Amygdala (tissue), 56 donors: ENCODE data around the gene LILRA6.
A peak's percentile ranks its signal among the peaks of the same experiment; 100 is the strongest.
"Not testable (repeated sequence)": the region's sequence is repeated elsewhere in the genome, so short reads cannot be mapped to it uniquely, and the experiment has no call there.

Source experiments
- DNase-seq, 56 donors: peaks; one replicate each; lab custom pipeline; 2025; lab: John Stamatoyannopoulos, UW

Gene LILRA6

DNA sequence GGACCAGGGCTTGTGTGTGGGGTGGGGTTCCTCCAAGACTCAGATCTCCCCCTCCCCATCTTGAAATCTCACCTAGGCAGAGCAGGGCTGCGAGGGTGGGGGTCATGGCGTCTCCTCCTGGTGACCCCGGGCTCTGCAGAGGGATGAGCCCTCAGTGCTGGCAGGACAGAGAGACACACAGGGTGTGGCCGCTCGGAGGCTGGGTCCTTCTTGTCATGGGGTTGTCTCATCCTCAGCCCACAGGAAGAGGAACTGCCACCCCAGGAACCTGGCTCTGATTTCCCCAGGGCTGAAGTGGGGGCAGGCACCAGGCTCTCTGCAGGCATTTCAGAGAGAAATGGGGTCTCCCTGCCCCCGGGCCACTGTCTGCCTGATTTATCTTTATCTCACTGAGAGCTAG, at the start of gene LILRA6:
Gene LILRA6 (minus strand): TSS at position 145 of the 400 bp plus-strand sequence.
- not testable (repeated sequence) for DNase-seq

GRCh38 chr19:54289160-54289559, 46.6 kb upstream of the LILRA6 start:
- DNase-seq = not testable (repeated sequence)

DNA sequence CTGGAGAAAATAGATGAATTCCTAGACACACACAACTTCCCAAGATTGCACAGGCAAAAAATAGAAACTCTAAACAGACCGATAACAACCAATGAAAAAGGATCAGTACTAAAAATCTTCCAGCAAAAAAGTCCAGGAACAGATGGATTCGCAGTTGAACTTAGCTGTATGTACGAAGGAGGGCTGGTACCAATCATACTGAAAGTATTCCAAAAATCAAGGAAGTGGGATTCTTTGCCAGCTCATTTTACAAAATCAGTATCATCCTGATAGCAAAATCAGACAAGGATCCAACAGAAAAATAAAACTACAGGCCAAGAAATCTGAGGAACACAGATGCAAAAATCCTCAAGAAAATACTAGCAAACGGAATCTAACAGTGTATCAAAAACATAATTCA, 44.9 kb upstream of the LILRA6 start:
- DNase-seq = no peak

DNA sequence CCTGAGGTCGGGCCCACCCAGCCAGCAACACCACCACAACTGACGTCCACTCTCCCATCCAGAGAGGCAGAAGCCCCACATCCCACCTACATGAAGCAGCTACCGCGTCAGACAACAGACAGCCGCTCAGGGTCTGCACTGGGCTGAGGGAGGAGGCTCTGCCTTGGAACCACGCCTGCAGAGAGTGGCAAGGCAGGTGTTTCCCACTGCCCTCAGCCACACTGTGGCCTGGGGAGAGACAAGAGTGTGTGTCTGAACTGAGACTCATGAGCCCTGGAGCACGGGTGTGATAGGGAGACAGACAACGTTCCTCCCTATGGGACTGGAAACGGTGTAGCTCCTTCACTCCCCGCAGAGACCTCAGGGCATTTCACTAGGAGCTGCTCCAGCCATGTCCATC, 43.7 kb upstream of the LILRA6 start:
- not testable (repeated sequence) for DNase-seq

GRCh38 chr19:54285427-54286056, 43.0 kb upstream of the LILRA6 start:
- DNase-seq = not testable (repeated sequence)

DNA sequence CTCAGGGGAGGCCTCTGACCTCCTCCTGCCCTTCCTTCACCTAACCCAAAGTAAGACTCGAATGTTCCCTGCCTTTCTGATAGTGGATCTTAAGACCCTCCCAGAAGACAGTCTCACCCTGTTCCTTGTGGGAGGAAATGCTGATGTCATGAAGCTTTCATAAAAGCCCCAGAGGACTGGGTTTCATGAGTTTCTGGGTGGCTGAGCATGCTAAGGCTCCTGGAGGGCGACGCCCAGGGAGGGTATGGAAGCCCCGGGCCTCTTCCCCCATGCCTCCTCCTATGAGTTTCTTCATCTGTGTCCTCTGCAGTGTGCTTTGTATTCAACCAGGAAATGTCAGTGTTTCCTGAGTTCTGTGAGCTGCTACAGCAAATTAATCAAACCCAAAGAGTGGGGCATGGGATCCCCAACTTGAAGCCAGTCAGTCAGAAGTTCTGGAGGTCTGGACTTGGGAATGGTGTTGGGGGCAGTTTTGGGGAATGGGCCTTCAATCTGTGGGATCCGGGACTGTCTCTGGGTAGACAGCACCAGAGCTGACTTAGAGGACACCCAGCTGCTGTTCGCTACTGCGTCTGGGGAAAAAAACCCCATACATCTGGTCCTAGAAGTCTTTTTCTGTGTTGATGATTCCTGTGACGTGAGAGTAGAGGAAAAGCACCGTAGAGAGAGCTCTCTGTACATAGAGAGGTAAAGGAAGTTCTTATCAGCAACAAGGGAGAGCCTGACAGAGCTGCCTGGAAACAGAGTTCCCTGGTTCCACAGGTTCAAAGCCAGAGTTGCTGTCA, 40.3 kb upstream of the LILRA6 start:
- no peak for DNase-seq

- DNase-seq = not testable (repeated sequence)
These were observed 39.1 kb upstream of the LILRA6 start for GRCh38 chr19:54281729-54282075.

- peak in 1 of 56 donors; percentile 5 for DNase-seq
These were observed 38.6 kb upstream of the LILRA6 start, which contains the start of gene LILRB2 for GRCh38 chr19:54281007-54281728. LILRB2 (minus strand) TSS chr19:54281110; CDS start chr19:54280496, 614 bp downstream.

- DNase-seq = peak in 2 of 56 donors; percentile 4 to 10
These were observed 37.9 kb upstream of the LILRA6 start for GRCh38 chr19:54280441-54280840.

DNA sequence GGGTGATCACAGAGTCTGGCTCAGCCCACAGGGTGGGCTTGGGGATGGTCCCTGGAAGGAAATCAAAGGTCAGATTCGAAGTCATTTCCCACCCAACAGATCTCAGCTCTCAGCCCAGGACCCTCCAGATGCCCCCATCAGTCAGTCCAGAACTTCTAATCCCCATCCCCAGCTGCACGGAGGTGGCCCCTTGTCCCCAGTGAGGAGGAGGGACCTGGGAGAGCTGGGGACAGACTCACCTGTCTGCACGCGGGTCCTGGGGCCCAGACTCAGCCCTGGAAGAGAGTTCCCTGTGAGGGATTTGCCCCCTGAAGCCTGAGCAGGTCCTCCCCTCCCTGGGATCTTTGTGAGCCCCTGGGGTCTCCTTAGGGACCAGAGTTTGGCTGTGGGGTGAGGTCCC, 37.4 kb upstream of the LILRA6 start:
- not testable (repeated sequence) for DNase-seq

- no peak for DNase-seq
These were observed 36.9 kb upstream of the LILRA6 start for GRCh38 chr19:54279406-54279962.

DNA sequence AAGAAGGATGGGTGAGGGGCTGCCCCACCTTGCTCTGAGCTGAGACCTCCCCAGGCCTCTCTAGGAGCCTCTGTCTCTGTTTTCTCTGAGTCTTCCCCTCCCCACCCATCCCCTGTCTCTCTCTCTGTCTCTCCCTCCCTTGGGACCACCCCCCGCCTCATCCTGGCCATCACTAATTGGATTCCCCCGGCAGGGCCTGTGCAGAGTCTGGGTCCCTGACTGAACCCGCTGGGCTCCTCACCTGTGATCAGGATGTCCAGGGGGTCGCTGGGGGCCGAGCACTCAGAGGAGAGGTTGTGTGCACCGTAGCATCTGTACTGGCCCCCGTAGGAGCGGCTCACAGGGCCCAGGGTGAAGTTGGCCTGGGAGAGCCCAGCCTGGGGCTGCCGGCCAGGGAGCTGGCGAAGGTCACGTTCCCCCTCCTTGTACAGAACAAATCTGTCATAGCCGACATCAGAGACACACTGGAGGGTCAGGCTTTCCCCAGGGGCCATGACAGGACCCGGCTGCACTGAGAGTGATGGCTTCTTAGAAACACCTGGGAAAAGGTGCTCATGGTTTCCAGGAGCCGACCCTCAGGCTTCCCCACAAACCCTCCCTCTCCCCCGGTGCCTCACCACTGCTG, 36.1 kb upstream of the LILRA6 start:
- DNase-seq = not testable (repeated sequence)

DNA sequence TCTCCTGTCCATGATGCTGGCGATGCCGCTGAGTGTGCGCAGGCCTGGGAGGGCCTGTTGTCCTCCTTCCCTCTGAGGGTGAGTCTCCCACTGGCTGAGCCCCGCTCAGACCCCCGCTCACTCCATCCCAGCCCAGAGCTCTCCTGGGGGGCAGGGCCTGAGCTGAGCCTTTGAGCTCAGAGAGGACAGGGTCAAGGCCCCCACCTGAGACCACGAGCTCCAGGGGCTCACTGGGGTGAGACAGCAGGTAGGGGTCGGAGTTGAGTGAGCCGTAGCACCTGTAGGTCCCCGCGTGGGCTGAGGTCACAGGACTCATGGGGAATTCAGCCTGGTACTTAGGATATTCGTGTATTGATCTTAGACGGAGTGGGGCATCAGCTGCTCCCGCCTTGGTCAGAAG, 35.5 kb upstream of the LILRA6 start:
- not testable (repeated sequence) for DNase-seq

DNA sequence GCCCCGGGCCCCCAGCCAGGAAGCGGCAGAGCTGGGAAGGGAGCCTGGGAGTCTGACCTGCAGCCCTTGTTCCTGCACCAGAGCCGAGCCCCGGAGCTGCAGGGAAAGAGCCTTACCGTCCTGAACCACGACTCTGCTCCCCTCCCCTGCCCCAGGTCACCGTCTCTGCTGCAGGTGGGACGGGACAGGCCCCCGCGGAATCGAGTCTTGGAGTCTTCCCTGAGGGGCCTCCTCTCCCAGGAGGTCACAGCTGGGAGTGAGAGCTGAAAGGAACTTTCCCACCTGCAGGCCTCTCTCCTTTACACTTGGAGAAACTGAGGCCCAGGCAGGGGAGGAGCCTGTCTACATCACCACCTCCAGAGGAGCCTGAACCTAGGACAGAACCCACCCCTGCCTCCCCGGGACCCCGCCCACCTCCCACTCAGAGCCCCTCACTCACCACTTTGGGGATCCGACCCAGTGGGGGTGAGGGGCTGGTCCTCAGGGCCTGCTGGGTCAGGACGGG, 34.6 kb upstream of the LILRA6 start:
- DNase-seq = not testable (repeated sequence)

DNA sequence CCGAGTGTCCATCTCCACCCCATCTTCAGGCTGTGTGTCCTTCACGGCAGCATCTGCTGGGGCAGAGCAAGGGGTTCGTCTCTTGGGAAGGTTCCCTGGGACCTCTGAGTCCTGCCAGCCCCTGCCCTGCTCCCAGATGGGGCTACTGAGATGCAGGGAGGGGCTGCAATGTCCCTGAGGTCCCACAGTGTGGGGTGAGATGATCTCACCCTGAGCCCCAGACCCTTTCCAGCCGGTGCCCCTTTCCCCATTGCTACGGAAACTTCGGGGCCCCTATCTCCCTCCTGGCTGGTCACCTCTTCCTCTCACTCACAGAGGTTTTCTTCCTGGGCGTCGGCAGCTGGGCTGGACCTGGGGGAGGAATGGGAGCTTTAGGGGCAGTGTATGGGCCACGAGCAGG, 33.4 kb upstream of the LILRA6 start:
- no peak for DNase-seq

DNA sequence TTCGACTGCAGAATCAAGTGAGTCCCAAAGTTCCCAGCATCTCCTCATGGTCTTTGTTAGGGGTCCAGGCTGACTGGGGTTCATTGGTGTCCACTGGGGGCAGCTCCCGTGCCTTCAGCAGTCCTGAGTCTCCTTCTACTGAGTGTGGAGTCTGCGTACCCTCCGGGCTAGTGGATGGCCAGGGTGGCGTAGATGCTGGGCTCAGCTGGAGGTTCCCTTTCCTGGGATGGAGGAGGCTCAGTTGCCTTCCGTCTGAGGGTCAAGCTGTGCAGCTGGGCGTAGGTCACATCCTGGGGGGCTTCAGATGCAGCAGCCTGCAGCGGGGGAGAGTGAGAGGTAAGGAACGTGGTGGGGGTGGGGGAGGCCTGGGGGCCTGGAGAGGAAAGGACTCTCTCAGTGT, 31.9 kb upstream of the LILRA6 start:
- DNase-seq = not testable (repeated sequence)

- DNase-seq = no peak
These were observed 31.2 kb upstream of the LILRA6 start for GRCh38 chr19:54273821-54274220.

- not testable (repeated sequence) for DNase-seq
These were observed 29.6 kb upstream of the LILRA6 start for GRCh38 chr19:54272181-54272580.

DNA sequence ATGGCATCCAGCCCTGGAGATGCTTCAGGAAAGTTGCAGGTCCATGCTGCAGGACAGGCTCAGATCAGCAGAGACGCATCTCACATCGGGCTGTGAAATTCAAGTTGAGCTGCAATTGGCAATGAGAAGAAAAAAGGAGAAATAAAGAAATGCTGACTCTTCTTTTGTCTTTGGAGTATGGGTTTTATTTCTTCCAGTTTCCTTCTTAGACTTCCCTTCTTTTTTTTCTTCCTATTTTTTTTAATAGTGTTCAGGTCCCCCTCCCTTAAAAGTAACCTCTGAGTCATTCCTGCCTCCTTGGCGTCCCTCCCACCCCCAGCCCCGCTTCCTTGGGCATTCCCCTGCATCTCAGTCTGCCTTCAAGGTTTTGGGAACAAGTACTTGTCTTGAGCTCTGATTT, 29.0 kb upstream of the LILRA6 start:
- DNase-seq = not testable (repeated sequence)

GRCh38 chr19:54271106-54271505, 28.5 kb upstream of the LILRA6 start:
- DNase-seq = peak in 15 of 56 donors; percentile 4 to 49 (median 14)
